Dendritic cell treated with granulocyte-macrophage colony-stimulating factor and Interleukin-4, amounts not matched to agents 40 ng/mL and 50 ng/mL, for 4 days (primary cell): ENCODE results near the gene ZNF778.
"Not testable (repeated sequence)": the region's sequence is repeated elsewhere in the genome, so short reads cannot be mapped to it uniquely, and the experiment has no call there.

ENCODE experiments used
- H3K27ac Mint-ChIP-seq: one replicate; pipeline ENCODE4 v1.8.0; 2022; ENCODE audit warnings: mild to moderate bottlenecking, mixed read lengths
- H3K27me3 Mint-ChIP-seq: one replicate; pipeline ENCODE4 v1.8.0; 2022; ENCODE audit warnings: mild to moderate bottlenecking, mixed read lengths
- H3K36me3 Mint-ChIP-seq: one replicate; pipeline ENCODE4 v1.8.0; 2022; ENCODE audit warnings: low read depth, mixed read lengths
- H3K4me1 Mint-ChIP-seq: one replicate; pipeline ENCODE4 v1.8.0; 2022; ENCODE audit warnings: low read depth, mixed read lengths
- H3K4me3 Mint-ChIP-seq: one replicate; pipeline ENCODE4 v1.8.0; 2022; ENCODE audit warnings: mild to moderate bottlenecking, moderate library complexity, mixed read lengths
- H3K9me3 Mint-ChIP-seq: one replicate; pipeline ENCODE4 v1.8.0; 2022; ENCODE audit warnings: mixed read lengths
- intact Hi-C: fragments of 100-400 bp; cut with micrococcal nuclease; formaldehyde crosslinking; loops from one replicate; pipeline ENCODE4 v1.15.0; 2022

The ZNF778 gene

GRCh38 chr16:89257757-89258465, 40.4 kb downstream of the ZNF778 start:
- Mint-ChIP-seq H3K4me1 (peaks cover 39% of the 10 kb centered on the region), H3K27me3 (peaks cover 42% of the 10 kb centered on the region), H3K4me3 (peak overlapping the region; percentile 70), H3K9me3 (no peaks in the 10 kb centered on the region), H3K36me3 (no peaks in the 10 kb centered on the region), H3K27ac (peak overlapping the region; percentile 44)
- intact Hi-C loops: no loop called here

- peaks cover 42% of the 10 kb centered on the region for H3K27me3 Mint-ChIP-seq
- H3K4me1 Mint-ChIP-seq: peaks cover 34% of the 10 kb centered on the region
- intact Hi-C loops, H3K27ac Mint-ChIP-seq, H3K36me3 Mint-ChIP-seq, H3K9me3 Mint-ChIP-seq, H3K4me3 Mint-ChIP-seq: not testable (repeated sequence)
These were observed 42.4 kb downstream of the ZNF778 start for GRCh38 chr16:89259901-89260300.

GRCh38 chr16:89261691-89262563, 44.4 kb downstream of the ZNF778 start:
- Mint-ChIP-seq H3K9me3 (no peaks in the 10 kb centered on the region), H3K27ac (no peak overlapping the region), H3K4me1 (peaks cover 21% of the 10 kb centered on the region), H3K36me3 (peaks cover 21% of the 10 kb centered on the region), H3K4me3 (no peak overlapping the region), H3K27me3 (peaks cover 29% of the 10 kb centered on the region)
- intact Hi-C loops: no loop called here

- H3K27me3 Mint-ChIP-seq: peaks cover 3% of the 10 kb centered on the region
- peaks cover 46% of the 10 kb centered on the region for H3K36me3 Mint-ChIP-seq
- H3K27ac Mint-ChIP-seq: no peak overlapping the region
- intact Hi-C loops: no loop called here
- H3K9me3 Mint-ChIP-seq: no peaks in the 10 kb centered on the region
- H3K4me3 Mint-ChIP-seq: no peak overlapping the region
- peaks cover 9% of the 10 kb centered on the region for H3K4me1 Mint-ChIP-seq
These were observed 47.5 kb downstream of the ZNF778 start for GRCh38 chr16:89264800-89265550.

- intact Hi-C loops: no loop called here
- H3K36me3 Mint-ChIP-seq: peaks cover 52% of the 10 kb centered on the region
- no peak overlapping the region for H3K4me3 Mint-ChIP-seq
- H3K27me3 Mint-ChIP-seq: no peaks in the 10 kb centered on the region
- no peaks in the 10 kb centered on the region for H3K9me3 Mint-ChIP-seq
- H3K27ac Mint-ChIP-seq: no peak overlapping the region
- peaks cover 9% of the 10 kb centered on the region for H3K4me1 Mint-ChIP-seq
These were observed 48.1 kb downstream of the ZNF778 start for GRCh38 chr16:89265647-89266046.

- Mint-ChIP-seq H3K9me3 (no peaks in the 10 kb centered on the region), H3K36me3 (peaks cover 62% of the 10 kb centered on the region), H3K27ac (no peak overlapping the region), H3K27me3 (no peaks in the 10 kb centered on the region), H3K4me1 (peaks cover 7% of the 10 kb centered on the region), H3K4me3 (no peak overlapping the region)
- intact Hi-C loops: no loop called here
These were observed 49.1 kb downstream of the ZNF778 start for GRCh38 chr16:89266521-89267134.

GRCh38 chr16:89267746-89268145, 50.2 kb downstream of the ZNF778 start:
- H3K27me3 Mint-ChIP-seq, intact Hi-C loops, H3K27ac Mint-ChIP-seq, H3K9me3 Mint-ChIP-seq, H3K4me1 Mint-ChIP-seq, H3K4me3 Mint-ChIP-seq: not testable (repeated sequence)
- H3K36me3 Mint-ChIP-seq: peaks cover 73% of the 10 kb centered on the region

GRCh38 chr16:89268585-89268984, 51.1 kb downstream of the ZNF778 start:
- peaks cover 82% of the 10 kb centered on the region for H3K36me3 Mint-ChIP-seq

GRCh38 chr16:89268987-89269735, 51.7 kb downstream of the ZNF778 start:
- Mint-ChIP-seq H3K4me3 (no peak overlapping the region), H3K27me3 (no peaks in the 10 kb centered on the region), H3K36me3 (peaks cover 87% of the 10 kb centered on the region), H3K4me1 (no peaks in the 10 kb centered on the region), H3K9me3 (no peaks in the 10 kb centered on the region), H3K27ac (no peak overlapping the region)
- intact Hi-C loops: no loop called here

More at GRCh38 chr16:89268585-89268984, 51.1 kb downstream of the ZNF778 start:
- Mint-ChIP-seq H3K27ac (no peak overlapping the region), H3K4me3 (no peak overlapping the region), H3K9me3 (no peaks in the 10 kb centered on the region), H3K27me3 (no peaks in the 10 kb centered on the region), H3K4me1 (no peaks in the 10 kb centered on the region)
- intact Hi-C loops: no loop called here

GRCh38 chr16:89269805-89270665, 52.5 kb downstream of the ZNF778 start:
- H3K9me3 Mint-ChIP-seq: no peaks in the 10 kb centered on the region
- no peaks in the 10 kb centered on the region for H3K4me1 Mint-ChIP-seq
- no peak overlapping the region for H3K27ac Mint-ChIP-seq
- H3K27me3 Mint-ChIP-seq: no peaks in the 10 kb centered on the region
- peaks cover 94% of the 10 kb centered on the region for H3K36me3 Mint-ChIP-seq
- H3K4me3 Mint-ChIP-seq: no peak overlapping the region
- intact Hi-C loops: no loop called here

- intact Hi-C loops: no loop called here
- Mint-ChIP-seq H3K4me3 (no peak overlapping the region), H3K36me3 (peaks cover 94% of the 10 kb centered on the region), H3K27me3 (no peaks in the 10 kb centered on the region), H3K4me1 (no peaks in the 10 kb centered on the region), H3K9me3 (no peaks in the 10 kb centered on the region), H3K27ac (no peak overlapping the region)
These were observed 53.3 kb downstream of the ZNF778 start for GRCh38 chr16:89270666-89271345.

- Mint-ChIP-seq H3K27me3 (no peaks in the 10 kb centered on the region), H3K27ac (no peak overlapping the region), H3K4me1 (no peaks in the 10 kb centered on the region), H3K36me3 (peaks cover 94% of the 10 kb centered on the region), H3K9me3 (no peaks in the 10 kb centered on the region), H3K4me3 (no peak overlapping the region)
- intact Hi-C loops: no loop called here
These were observed 55.1 kb downstream of the ZNF778 start for GRCh38 chr16:89272631-89273030.
